ENCODE measurements around the gene EXOG.

EXOG gene

DNA sequence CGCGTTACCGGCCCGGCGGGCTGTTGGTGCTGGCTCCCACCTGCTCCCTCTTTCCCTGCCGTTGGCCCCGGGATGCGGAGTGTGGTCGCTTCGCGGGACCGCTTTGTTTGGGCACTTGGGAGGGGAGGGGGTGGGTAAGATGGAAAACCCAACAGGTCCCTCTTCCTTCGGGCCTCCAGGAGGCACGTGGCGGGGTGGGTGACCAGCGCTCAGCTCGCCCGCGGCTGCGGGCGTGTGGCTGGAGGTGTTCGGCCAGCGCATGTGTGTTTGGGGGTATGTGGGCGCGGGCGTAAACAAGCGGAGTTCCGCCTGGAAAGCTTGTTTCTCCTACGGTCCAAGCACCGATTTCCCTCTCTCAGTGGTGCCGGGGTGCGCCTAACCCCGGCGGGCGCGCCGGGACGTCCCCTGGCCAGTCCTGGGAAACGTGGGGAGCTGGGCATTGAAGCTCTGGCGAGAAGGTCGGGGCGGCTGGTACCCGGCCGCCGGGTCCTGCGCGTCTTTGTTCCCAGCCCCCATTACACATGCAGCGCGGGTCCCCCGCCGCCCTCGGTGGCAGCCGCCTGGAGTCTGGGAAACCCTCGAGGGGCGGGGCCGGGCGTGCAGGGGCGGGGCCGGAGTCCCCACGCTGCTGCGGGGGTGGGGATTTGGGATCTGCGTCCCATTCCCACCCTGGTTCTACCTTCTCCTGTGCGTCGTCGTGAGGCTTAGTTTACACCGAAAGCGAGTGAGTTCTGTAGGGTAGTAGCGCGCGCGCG is 41.1 kb upstream of the EXOG start:
- no peaks in the 10 kb centered on the region for H3K36me3 ChIP-seq (ENCODE audit: low read length)
- no peaks in the 10 kb centered on the region for H3K27me3 ChIP-seq (ENCODE audit: low read length)
- H4K20me1 ChIP-seq (ENCODE audit: low read depth, low read length) = no peaks in the 10 kb centered on the region
- H3F3A ChIP-seq (ENCODE audit: insufficient read depth) = no peaks in the 10 kb centered on the region
- peak overlapping the region; percentile 56 for H3K4me2 ChIP-seq (ENCODE audit: low read depth, low read length, poor library complexity, severe bottlenecking)
- H3K9me2 ChIP-seq (replicated peaks; ENCODE audit: insufficient read depth, low read length) = no peaks in the 10 kb centered on the region
- H3K9me3 ChIP-seq (ENCODE audit: insufficient read depth, low read length) = no peaks in the 10 kb centered on the region
- no peak overlapping the region for H2AFZ ChIP-seq (ENCODE audit: low read depth, low read length, severe bottlenecking)
- no peak overlapping the region for H3K9ac ChIP-seq (ENCODE audit: low read length)
- TF ChIP-seq EZH2phosphoT487 (conservative IDR thresholded peaks at IDR 0.05; ENCODE audit: low read length) = no peak
- TF ChIP-seq, protein P1, sequence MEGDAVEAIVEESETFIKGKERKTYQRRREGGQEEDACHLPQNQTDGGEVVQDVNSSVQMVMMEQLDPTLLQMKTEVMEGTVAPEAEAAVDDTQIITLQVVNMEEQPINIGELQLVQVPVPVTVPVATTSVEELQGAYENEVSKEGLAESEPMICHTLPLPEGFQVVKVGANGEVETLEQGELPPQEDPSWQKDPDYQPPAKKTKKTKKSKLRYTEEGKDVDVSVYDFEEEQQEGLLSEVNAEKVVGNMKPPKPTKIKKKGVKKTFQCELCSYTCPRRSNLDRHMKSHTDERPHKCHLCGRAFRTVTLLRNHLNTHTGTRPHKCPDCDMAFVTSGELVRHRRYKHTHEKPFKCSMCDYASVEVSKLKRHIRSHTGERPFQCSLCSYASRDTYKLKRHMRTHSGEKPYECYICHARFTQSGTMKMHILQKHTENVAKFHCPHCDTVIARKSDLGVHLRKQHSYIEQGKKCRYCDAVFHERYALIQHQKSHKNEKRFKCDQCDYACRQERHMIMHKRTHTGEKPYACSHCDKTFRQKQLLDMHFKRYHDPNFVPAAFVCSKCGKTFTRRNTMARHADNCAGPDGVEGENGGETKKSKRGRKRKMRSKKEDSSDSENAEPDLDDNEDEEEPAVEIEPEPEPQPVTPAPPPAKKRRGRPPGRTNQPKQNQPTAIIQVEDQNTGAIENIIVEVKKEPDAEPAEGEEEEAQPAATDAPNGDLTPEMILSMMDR (IDR thresholded peaks at IDR 0.05; ENCODE audit: insufficient read depth, low read length, poor library complexity, severe bottlenecking) = no peak
- no peaks in the 10 kb centered on the region for H3K79me2 ChIP-seq (ENCODE audit: insufficient read depth, low read length)
- H3K27ac ChIP-seq (ENCODE audit: low read depth, low read length) = no peak overlapping the region
- H3K4me3 ChIP-seq (ENCODE audit: insufficient read depth, low read length, poor library complexity, severe bottlenecking) = peak overlapping the region; percentile 45

- Histone ChIP-seq H2AFZ (ENCODE audit: low read depth, low read length, severe bottlenecking) (no peak overlapping the region), H3K36me3 (ENCODE audit: low read length) (no peaks in the 10 kb centered on the region), H3K27ac (ENCODE audit: low read depth, low read length) (no peak overlapping the region), H4K20me1 (ENCODE audit: low read depth, low read length) (no peaks in the 10 kb centered on the region), H3K9me3 (ENCODE audit: insufficient read depth, low read length) (no peaks in the 10 kb centered on the region), H3K4me3 (ENCODE audit: insufficient read depth, low read length, poor library complexity, severe bottlenecking) (peak overlapping the region; percentile 45), H3K9me2 (replicated peaks; ENCODE audit: insufficient read depth, low read length) (no peaks in the 10 kb centered on the region), H3K27me3 (ENCODE audit: low read length) (no peaks in the 10 kb centered on the region), H3K9ac (ENCODE audit: low read length) (no peak overlapping the region), H3K4me2 (ENCODE audit: low read depth, low read length, poor library complexity, severe bottlenecking) (peak overlapping the region; percentile 56), H3F3A (ENCODE audit: insufficient read depth) (no peaks in the 10 kb centered on the region), H3K79me2 (ENCODE audit: insufficient read depth, low read length) (no peaks in the 10 kb centered on the region)
- no peak for TF ChIP-seq EZH2phosphoT487 (conservative IDR thresholded peaks at IDR 0.05; ENCODE audit: low read length)
- TF ChIP-seq, protein P1 (IDR thresholded peaks at IDR 0.05; ENCODE audit: insufficient read depth, low read length, poor library complexity, severe bottlenecking) = no peak
Measured at GRCh38 chr3:38455639-38456430, 40.3 kb upstream of the EXOG start.

GRCh38 chr3:38457111-38458003 is 38.8 kb upstream of the EXOG start:
- TF ChIP-seq, protein P1 (IDR thresholded peaks at IDR 0.05; ENCODE audit: insufficient read depth, low read length, poor library complexity, severe bottlenecking) = no peak
- TF ChIP-seq EZH2phosphoT487 (conservative IDR thresholded peaks at IDR 0.05; ENCODE audit: low read length) = no peak
- no peaks in the 10 kb centered on the region for H4K20me1 ChIP-seq (ENCODE audit: low read depth, low read length)

More at GRCh38 chr3:38457111-38458003, 38.8 kb upstream of the EXOG start:
- H3K9me2 ChIP-seq (replicated peaks; ENCODE audit: insufficient read depth, low read length) = no peaks in the 10 kb centered on the region
- H3K9ac ChIP-seq (ENCODE audit: low read length) = no peak overlapping the region
- H3K36me3 ChIP-seq (ENCODE audit: low read length) = no peaks in the 10 kb centered on the region
- no peak overlapping the region for H2AFZ ChIP-seq (ENCODE audit: low read depth, low read length, severe bottlenecking)
- H3K79me2 ChIP-seq (ENCODE audit: insufficient read depth, low read length) = no peaks in the 10 kb centered on the region
- H3F3A ChIP-seq (ENCODE audit: insufficient read depth) = no peaks in the 10 kb centered on the region
- no peak overlapping the region for H3K4me3 ChIP-seq (ENCODE audit: insufficient read depth, low read length, poor library complexity, severe bottlenecking)
- no peak overlapping the region for H3K4me2 ChIP-seq (ENCODE audit: low read depth, low read length, poor library complexity, severe bottlenecking)
- H3K27ac ChIP-seq (ENCODE audit: low read depth, low read length) = no peak overlapping the region
- H3K27me3 ChIP-seq (ENCODE audit: low read length) = no peaks in the 10 kb centered on the region
- no peaks in the 10 kb centered on the region for H3K9me3 ChIP-seq (ENCODE audit: insufficient read depth, low read length)

All from SU-DHL-6 (cell line).